ENCODE data around the gene EVPLL.
"Not testable (repeated sequence)": the region's sequence is repeated elsewhere in the genome, so short reads cannot be mapped to it uniquely, and the experiment has no call there.

The EVPLL gene

DNA sequence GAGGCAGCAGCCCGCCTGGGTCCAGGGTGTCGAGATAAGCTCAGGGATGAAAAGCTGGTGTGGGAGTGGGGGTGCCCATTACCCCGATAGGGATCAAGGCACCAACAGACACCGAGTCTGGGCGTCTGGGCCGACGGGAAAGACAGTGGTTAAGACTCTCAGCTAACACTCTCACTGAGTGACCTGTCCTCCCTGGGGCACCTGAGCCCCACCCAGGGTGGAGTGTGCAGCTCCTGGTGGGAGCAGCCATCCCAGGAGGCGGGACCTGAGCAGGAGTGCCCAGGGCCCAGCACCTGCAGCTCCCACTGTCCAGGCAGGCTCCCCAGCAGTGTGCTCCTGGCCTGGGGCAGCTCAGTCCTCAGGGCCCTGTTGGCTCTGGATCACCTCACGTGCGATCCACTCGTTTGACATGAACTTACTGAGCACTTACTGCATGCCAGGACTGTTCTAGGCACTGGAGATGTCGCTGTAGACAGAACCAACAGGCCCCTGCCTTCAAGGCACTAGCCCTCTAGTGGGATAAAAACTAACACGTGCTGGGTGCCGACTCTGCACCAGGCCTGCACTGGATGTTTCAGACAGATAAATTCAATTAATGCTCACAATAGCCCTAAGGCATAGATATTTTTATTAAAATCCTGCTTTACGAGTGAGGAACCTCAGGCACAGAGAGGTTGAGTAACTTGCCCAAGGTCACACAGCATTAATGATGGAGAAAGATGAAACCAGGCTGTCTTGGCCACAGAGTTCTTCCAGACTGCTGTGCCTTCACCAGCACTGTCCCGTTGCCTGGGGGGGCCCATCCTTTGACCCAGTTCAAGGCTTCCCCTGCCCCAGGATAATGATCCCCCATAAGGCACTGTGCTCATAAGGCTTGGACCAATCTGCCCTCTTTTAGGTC is 1.9 kb downstream of the EVPLL start:
- no peak for DNase-seq

DNA sequence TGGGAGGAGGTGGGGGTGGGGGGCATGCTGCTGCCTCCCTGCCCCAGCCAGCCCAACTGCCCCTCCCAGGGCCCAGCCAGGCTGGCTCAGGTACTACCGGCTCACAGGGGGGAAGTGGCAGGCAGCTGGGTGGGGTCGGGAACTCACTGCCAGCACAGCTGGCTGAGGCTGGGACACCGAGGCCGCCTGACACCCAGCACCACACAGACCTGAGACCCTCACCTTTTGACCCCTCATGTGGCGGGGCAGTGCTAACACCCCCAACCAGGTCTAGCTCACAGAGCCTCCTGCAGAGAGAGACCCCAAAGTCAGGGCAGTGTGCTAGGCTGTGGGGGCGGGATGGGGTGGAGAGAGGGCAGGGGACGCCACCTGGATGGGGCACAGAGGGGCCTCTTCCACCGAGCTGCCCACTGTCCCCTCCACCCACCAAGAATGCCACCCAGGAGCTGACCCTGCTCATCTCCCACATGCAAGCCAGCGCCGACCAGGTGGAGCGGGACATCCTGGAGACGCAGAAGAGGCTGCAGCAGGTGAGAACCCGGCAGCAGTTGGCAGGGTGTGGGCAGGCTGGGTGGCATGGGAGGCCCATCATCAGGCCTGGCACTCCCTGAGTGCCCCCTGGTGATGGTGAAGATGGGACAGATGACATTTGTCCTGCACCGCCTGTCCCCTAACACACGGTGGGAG is 3.0 kb downstream of the EVPLL start:
- DNase-seq = no peak

DNA sequence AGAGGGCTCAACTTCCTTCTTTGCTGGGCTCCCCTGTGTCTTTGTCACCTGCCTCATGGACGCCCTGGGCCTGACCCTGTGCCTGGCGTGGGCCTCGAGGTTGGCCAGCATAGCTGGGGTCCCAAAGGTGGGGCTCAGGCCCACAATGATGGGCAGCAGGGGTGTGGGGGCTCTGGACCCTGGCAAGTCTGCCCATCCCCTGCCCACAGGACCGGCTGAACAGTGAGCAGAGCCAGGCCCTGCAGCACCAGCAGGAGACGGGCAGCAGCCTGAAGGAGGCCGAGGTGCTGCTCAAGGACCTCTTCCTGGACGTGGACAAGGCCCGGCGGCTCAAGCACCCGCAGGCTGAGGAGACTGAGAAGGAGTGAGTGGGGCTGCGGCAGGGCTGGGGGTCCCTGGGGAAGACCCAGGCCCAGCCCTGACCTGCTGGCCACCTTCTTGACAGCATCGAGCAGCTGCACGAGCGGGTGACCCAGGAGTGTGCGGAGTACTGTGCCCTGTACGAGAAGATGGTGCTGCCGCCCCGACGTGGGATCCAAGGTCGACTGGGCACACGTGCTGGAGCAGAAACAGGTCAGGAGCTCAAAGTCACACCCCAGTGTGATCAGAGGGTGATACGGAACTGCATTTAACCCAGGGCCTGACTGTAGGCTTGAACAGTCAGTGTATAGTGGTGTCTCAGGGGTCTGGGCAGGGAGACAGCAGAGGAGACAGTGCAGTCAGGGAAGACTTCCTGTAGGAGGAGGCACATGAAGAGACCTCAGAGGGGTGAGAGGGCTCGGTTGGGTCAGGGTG is 3.8 kb downstream of the EVPLL start:
- no peak for DNase-seq

DNA sequence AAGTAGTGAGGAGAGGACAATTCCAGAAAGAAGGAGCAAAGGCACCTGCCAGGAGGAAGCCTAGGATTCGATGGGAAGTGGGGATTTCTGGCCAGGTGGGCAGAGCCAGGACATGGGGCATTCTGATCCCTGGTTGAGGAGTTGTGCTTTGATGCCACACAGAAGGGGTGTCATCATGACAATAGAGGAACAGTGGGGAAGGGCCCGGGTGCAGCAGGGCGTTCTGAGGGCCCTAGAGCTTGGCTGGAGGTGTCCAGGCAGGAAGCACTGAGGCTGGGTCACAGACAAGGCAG is 4.3 kb downstream of the EVPLL start:
- DNase-seq = no peak

DNA sequence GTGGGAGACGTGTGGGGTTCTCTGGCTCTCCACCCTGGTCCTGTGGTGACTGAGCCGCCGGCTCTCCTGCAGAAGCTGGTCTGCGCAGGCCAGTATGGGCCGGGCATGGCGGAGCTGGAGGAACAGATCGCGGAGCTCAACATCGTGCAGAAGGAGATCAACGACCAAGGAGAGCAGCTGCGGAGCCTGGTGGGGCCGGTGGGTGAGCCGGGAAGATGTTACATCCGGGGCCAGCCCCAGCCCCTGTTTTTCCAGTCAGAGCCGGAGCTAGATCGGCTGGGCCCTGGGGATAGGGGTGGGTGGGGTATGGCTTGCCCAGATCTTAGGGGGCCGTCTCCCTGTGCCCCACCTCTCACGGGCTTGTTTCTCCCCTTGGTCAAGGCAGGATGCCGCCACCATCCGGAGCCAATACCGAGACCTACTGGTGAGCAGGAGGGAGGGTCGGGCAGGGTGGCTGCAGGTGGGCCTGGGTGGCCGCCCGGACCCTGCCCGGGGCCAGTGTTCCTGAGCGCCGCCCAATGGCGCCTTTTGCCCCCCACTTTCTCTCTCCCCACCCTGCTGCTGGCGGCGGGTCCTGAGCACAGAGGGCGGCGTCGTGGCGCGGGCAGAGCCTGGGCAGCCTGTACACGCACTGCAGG is 5.0 kb downstream of the EVPLL start:
- no peak for DNase-seq

DNA sequence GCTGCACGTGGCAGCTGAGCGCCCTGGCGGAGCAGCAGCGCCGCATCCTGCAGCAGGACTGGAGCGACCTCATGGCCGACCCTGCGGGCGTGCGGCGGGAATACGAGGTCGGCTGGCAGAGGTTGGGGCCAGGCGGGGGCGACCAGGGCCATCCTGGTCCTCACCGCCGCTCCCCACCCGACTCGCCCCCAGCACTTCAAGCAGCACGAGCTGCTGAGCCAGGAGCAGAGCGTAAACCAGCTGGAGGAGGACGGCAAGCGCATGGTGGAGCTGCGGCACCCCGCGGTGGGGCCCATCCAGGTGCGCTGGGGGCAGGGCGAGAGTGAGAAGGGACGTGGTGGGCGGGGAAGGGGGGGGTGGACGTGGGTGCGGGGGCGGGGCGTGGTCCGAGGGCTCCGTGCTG is 5.5 kb downstream of the EVPLL start:
- not testable (repeated sequence) for DNase-seq

DNA sequence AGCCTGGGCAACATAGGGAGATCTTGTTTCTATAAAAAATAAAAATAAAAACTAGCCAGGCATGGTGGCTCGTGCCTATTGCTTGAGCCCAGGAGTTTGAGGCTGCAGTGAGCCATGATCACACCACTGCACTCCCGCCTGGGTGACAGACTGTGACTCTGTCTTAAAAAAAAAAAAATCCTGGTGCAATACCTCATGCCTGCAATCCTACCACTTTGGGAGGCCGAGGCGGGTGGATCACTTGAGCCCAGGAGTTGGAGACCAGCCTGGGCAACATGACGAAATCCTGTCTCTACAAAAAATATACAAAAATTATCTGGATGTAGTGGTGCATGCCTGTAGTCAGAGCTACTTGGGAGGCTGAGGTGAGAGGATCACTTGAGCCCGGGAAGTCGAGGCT is 6.7 kb downstream of the EVPLL start:
- DNase-seq = not testable (repeated sequence)

DNA sequence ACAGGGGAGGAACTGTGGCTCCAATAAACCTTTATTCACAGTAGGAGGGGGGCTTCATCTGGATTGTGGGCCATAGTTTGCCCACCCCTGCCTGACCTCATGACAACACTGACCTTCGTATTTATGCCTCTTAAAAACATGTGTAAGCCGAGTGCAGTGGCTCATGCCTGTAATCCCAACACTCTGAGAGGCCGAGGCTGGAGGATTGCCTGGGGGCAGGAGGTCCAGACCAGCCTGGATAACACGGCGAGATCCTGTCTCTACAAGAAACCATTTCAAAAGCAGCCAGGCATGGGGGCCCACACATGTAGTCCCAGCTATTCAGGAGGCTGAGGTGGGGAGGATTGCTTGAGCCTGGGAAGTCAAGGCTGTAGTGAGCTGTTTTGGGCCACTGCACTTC is 10.0 kb downstream of the EVPLL start:
- not testable (repeated sequence) for DNase-seq

DNA sequence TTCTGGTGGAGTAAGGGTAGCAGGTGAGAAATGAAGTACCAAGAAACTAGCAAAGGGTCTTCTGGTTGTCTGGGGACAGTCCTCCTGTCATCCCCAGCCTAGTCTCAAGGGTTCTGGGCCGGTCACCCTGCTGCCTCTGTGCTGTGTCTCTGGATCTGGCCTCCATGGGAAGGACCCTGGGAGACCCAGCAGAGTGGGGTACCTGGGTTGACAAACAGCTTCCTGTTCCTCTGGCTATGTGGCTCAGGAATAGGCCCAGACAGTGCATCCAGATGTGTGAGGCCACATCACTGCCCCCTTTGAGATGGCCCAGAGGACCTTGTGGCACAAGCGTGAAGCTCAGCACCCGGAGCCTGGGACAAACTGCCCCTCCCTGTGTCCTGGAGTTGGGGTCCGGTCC is 10.7 kb downstream of the EVPLL start:
- DNase-seq = not testable (repeated sequence)

DNA sequence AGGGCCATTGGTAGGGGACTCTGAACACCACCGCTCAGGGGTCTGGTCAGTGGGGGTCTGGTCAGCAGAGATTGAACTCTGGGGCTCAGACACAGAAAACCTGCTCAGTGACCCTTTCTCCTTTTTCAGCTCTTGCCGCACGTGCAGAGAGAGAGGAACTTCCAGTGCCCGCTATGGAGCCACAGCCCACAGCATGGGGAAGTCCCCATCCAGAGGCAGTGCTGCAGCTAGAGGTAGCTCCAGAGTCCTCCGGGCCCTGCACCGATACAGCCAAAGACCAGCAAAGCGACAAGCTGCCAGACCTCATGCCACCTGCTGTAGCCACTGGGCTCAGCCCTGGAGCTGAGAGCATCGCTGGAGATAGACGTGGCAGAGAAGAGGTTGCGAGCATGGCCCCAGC is 11.2 kb downstream of the EVPLL start:
- DNase-seq = not testable (repeated sequence)

DNA sequence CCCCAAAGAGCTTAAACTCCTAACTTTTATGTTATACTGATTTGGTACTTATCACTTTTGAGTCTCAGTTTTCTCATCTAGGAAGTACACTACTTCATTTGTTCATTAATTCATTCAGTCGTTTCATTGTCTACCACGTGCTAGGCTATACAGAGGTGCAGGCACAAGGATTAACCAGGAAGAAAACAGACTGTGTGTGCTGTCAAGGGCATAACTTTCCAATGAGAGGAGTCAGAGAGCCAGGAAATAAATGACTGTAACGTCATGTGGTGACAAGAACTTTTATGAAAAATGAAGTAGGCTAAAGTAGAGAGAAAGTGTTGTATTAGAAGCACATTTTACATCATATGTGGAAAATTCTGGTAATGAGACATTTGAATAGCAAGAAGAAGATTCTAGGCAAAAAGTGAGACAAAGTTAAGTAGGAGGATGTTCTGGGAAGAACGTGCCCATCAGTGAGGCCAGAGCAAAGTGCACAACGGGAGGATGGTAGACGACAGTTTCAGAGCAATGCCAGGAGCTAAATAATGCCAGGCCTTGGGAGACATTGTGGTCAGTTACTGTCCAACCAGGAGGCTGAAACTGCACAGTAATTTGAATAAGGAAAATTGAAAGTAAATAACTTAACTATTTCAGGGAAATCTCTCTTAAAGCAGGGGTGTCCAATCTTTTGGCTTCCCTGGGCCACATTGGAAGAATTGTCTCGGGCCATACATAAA is 24.5 kb downstream of the EVPLL start:
- DNase-seq = not testable (repeated sequence)

DNA sequence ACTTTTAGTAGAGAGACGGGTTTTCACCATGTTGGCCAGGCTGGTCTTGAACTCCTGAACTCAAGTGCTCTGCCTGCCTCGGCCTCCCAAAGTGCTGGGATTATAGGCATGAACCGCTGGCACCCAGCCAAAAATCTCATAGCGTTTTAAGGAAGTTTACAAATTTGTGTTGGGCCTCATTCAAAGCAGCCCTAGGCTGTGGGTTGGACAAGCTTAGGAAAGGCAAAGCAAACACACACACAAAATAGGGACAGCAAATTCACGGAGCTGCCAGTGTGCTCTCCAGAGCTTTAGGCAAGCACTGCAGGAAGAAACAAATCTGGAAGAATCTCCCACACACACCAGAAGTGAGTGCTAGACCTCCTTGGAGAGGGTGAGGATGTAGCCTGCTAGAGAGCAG is 25.6 kb downstream of the EVPLL start:
- not testable (repeated sequence) for DNase-seq

DNA sequence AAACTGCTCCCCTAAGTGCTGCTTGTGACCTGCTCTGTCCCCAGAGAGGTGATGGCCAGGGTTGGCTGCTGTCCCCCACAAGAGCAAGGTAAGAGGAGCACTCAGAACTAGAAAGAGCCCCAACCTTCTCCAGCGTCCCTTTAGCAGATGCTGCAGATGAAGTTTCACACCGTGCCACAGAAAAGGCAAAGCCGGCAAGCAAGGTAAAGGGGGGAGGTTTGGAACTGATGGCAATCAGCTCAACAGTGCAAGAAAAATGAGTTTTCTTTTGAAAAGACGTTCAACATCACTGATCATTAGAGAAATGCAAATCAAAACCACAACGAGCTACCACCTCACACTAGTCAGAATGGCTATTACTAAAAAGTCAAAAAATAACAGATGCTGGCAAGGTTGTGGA is 26.0 kb downstream of the EVPLL start:
- not testable (repeated sequence) for DNase-seq

DNA sequence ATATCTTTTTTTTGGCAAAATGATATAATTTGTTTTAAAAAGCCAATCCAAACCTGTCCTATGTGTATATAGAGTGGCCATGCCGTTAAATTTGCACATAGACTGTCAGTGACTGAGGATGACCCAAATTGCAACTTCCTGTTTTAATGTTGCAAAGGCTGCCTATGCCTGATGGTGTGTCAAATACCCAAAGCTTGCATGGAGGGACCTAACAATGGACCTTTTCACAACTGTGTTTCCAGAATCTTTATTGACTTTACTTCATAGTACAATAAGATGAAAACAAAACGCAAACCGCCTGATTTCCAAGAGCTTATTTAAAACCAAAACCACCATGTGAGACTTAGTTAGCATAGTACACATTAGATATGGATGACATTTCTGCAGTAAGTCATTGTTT is 31.3 kb downstream of the EVPLL start:
- DNase-seq = not testable (repeated sequence)

DNA sequence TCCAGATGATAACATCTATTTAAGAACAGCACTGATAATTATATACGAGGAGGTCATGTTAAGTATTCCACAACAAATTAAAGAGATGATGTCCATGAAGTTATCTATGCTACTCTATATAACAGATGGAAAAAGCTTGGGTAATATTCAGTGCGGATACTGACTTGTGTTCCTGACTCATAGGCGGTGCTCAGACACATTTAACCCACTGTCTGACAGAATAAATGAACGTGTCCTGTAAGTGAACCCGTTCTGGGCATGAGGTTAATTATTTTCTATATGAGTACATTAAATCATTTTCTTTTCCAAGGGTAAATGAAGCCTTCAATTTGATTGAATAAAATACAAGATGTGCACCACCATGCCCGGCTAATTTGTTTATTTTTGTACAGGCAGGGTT is 31.7 kb downstream of the EVPLL start:
- DNase-seq = not testable (repeated sequence)

DNA sequence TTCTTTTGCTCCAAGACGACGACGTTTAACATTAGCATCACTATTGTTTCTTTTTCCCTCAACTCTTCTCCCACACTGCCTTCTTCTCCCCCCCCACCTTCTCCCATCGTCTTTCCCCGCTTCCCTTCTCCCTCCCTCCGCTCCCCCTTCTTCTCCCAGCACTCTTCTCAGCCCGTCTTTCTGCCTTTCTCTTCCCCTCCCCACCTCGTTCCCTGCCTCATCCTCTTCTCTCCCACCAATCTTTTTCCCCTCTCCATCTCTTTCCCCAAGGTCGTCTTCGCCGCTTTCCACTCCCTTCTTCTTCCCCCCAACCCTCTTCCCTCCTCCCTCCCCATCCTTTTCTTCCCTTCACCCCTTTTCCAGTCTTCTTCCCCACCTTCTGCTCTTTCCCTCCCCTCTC is 33.2 kb downstream of the EVPLL start:
- DNase-seq = not testable (repeated sequence)

DNA sequence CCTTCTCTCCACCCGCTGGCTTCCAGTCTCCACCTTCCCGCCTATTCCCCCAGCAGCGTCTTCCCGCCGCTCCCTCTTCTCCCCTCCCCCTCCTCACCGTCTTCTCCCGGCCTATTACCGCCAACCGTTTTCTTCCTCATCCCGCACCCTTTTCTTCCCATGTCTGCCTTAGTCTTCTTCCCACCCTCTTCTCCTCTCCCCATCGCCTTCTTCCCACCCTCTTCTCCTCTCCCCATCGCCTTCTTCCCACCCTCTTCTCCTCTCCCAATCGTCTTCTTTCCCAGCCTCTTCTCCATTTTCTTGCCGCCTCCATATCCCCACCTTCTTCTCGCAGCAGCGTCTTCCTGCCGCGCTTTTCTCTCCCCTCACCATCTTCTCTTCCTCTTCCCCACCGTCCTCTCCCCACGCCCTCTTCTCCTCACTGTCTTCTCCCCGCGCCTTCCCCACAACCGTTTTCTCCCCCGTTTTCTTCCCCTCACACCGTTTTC is 33.8 kb downstream of the EVPLL start:
- not testable (repeated sequence) for DNase-seq

DNA sequence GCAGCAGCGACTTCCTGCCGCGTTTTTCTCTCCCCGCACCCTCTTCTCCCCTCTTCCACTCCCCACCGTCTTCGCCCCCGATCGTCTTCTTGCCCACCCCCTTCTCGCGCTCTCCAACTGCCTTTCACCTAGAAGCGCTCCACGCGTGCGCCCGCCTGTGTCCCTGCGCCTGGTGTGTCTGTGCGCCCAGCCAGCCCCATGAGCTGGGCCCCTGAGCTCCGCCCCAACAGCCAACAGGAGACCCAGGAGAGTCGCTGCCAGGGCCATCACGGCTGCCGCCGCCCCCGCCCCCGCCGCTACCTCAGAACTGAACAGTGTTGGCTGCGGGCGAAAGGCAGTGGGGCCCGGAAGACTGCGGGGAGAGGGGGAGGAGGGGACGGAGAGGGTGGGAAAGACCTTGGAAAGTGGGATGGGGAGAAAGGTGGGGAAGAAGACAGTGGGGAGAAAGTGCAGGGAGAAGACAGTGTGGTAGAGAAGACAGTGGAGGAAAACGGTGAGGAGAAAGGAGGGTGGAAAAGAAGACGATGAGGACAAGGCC is 34.5 kb downstream of the EVPLL start:
- DNase-seq = not testable (repeated sequence)

DNA sequence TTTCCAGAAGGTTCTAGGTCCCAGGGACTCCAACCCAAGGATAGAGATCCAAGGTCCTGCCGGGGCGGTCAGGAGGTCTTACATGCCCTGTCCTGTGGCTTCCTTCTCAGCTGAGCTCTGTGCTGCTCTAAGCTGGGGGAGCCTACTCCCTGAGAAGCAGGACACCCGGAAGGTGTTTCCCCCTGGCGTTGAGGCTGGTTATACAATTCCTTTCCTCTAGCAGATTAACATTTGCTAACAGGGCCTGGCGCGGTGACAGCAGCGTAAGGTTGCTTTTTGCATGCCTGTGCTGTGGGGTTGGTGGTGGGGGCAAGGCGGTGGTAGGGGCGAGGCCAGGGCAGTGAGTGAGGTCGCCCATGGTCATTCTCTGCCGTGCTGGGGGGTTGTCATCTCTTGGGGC is 43.9 kb downstream of the EVPLL start:
- DNase-seq = not testable (repeated sequence)

DNA sequence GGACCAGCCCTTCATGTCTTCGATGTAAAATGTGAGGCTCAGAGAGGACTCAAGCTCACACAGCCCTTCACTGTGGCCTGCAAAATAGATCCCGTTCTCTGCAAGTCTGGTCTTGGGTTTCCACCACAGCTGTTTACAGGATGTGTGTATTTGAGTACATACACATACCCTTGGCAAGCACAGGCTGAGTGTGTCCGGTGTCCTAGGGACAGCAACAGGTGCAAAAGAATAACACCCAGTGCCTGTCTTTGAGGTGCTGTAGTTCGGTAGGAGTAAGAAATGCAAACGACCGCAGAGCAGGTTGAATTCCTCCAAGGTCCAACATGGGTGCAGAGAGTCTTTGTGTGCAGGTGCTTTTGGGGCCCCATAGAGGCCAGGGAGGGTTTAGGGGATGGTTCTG is 44.9 kb downstream of the EVPLL start:
- not testable (repeated sequence) for DNase-seq

DNA sequence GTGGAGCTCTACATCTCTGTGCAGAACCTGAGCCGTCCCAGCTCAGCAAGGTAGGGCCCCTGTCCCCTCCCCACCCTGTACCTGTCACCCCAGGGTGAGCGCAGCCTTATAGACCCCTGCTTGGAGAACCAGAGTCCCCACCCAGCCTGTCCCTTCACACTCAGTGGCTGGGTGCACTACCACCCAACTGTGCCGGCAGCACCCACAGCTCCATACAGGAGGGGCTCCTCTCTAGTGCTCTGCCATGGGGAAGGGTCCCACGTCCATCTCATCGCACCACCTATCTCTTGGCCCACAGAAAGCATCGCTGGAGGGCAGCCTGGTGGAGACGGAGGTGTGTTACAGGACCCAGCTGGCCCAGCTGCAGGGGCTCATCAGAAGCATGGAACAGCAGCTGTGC is 45.4 kb downstream of the EVPLL start:
- not testable (repeated sequence) for DNase-seq

DNA sequence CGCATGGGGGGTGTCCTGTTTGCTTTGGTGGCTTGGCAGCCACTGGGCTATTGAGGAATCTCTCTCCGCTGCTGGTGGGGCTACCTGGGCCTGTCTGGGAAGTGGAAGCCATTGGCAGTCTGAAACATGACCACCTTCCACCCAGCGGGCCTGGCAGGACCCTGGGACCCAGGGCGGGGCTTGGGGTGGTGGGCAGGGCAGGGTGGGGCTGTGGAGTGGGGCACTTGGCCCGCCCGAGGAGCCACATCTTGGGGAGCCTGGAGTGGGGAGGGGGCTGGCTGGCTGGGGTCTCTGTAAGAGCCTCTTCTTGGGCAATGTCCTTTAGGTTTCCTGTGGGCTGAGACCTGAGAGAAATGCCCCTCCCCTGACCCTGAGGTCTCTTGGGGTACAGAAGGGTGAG is 48.0 kb downstream of the EVPLL start:
- DNase-seq = not testable (repeated sequence)
